ENCODE data around the gene EME2. TPM values are rescaled to one million over a fixed set of nuclear protein-coding genes. Genes with fewer than 3 reads are reported as not detected.

EME2 gene
- total RNA-seq, 1 experiment from 2014 or later: 36.3 TPM

- TF ChIP-seq ZBTB33 (IDR thresholded peaks at IDR 0.05; ENCODE audit: extremely low read depth, insufficient replicate concordance, low read length) (no peak), CEBPB (IDR thresholded peaks at IDR 0.05; ENCODE audit: low read depth) (no peak), ZFX (IDR thresholded peaks at IDR 0.05) (no peak), SIN3A (IDR thresholded peaks at IDR 0.05; ENCODE audit: low read depth) (no peak), EZH2phosphoT487 (IDR thresholded peaks at IDR 0.05; ENCODE audit: borderline replicate concordance) (no peak), RAD21 (IDR thresholded peaks at IDR 0.05; ENCODE audit: low read depth) (no peak), POLR2A (IDR thresholded peaks at IDR 0.05; ENCODE audit: borderline replicate concordance, extremely low read depth, insufficient read depth, insufficient read length) (no peak)
Measured at GRCh38 chr16:1821861-1822611, 49.4 kb downstream of the EME2 start (continued).

GRCh38 chr16:1822801-1823200, 50.2 kb downstream of the EME2 start:
- Histone ChIP-seq H3K36me3 (ENCODE audit: control insufficient read depth in 1 of 2, insufficient read depth in 2 of 2, low read length in 2 of 2) (no peaks in the 10 kb centered on the region), H3K4me3 (replicated peaks in 1 of 2; ENCODE audit: low read depth in 1 of 2, low read length in 2 of 2) (no peak overlapping the region), H3K27ac (ENCODE audit: low read depth, low read length) (no peak overlapping the region), H4K20me1 (ENCODE audit: insufficient read depth) (no peaks in the 10 kb centered on the region), H3K9me2 (ENCODE audit: insufficient read depth) (no peaks in the 10 kb centered on the region), H3K9ac (ENCODE audit: low read length) (no peak overlapping the region), H2AFZ (ENCODE audit: low read depth, low read length, poor library complexity, severe bottlenecking) (no peak overlapping the region), H3K4me1 (ENCODE audit: control insufficient read depth in 1 of 2, insufficient read depth in 2 of 2, low read length in 2 of 2) (peaks cover 7 to 9% of the 10 kb centered on the region in 2 experiments), H3K27me3 (ENCODE audit: insufficient read depth, low read length) (no peaks in the 10 kb centered on the region), H3K79me2 (ENCODE audit: insufficient read depth, low read length) (peaks cover 7% of the 10 kb centered on the region), H3K9me3 (ENCODE audit: control insufficient read depth in 1 of 2, insufficient read depth in 1 of 2, low read depth in 1 of 2, low read length in 2 of 2) (no peaks in the 10 kb centered on the region), H3K4me2 (ENCODE audit: low read length) (no peak overlapping the region)
- RAD21 ChIA-PET (ENCODE audit: low non-redundant PET in 1 of 2, low total read pairs in 2 of 2, uncharacterized antibody in 2 of 2, unreplicated experiment in 2 of 2): no interaction called here
- CTCF ChIA-PET: no interaction called here
- intact Hi-C loops (cut with micrococcal nuclease): no loop called here
- no TSS peak for BruUV-seq (replicated peaks)
- DNase-seq (ENCODE audit: low read depth, low spot score) (no peak), ATAC-seq (no peak)
- POLR2A ChIA-PET: no interaction called here
- TF ChIP-seq JUND (IDR thresholded peaks at IDR 0.05) (no peak), ELF1 (IDR thresholded peaks at IDR 0.05; ENCODE audit: borderline replicate concordance, low read depth) (no peak)
